ENCODE results near the gene TDRD12.

GRCh38 chr19:32816555-32817099 is 97.1 kb downstream of the TDRD12 start:
- no peak for TF ChIP-seq YY1 (IDR thresholded peaks at IDR 0.05; ENCODE audit: insufficient read depth, insufficient read length)
- TF ChIP-seq SUZ12 (IDR thresholded peaks at IDR 0.05; ENCODE audit: extremely low read depth, insufficient read depth, insufficient read length): no peak
- no peak for TF ChIP-seq ZNF274 (IDR thresholded peaks at IDR 0.05; ENCODE audit: low read depth, low read length)

Data from NT2/D1 (cell line).